CD4-positive, alpha-beta T cell treated with Interleukin-15 for 1 hour (primary cell): ENCODE data around the gene MPP7.

Source experiments
- DNase-seq: peaks from one replicate; pipeline ENCODE4 v3.0.0-alpha.2; 2020

The MPP7 gene

GRCh38 chr10:28304032-28304571 is 1.2 kb upstream of the MPP7 start:
- no peak for DNase-seq

GRCh38 chr10:28302012-28302637 is 739 bp downstream of the MPP7 start:
- no peak for DNase-seq

DNA sequence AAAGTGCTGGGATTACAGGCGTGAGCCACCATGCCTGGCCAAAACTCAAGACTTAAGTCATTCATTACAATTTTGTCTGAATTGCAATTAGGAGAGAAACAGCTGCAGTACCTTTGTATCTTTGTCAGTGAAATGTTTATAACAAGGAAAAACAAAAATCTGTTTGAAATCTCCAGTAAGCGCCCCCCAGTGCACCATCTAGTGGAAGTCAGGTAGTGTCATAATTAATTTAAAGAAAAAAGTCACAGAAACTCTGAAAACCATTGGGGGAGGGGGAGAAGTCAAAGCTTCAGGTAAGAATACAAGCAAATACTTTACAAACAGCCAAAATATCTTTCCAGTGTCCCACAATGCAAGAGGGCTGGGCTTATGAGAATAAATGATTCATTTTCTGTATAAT is 2.8 kb downstream of the MPP7 start:
- no peak for DNase-seq

DNA sequence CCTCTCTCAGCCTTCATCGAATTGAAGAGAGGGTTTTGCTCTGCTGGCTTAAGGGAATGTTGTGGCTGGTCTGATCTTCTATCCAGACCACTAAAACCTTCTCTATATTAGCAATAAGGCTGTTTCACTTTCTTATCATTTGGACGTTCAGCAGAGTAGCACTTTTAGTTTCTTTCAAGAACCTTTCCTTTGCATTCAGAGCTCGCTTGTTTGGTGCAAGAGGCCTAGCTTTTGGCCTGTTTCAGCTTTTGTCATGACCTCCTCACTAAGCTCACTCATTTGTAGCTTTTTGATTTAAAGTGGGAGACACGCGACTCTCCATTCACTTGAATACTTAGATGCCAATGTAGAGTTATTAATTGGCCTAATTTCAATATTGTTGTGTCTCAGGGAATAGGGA is 3.9 kb downstream of the MPP7 start:
- no peak for DNase-seq

DNA sequence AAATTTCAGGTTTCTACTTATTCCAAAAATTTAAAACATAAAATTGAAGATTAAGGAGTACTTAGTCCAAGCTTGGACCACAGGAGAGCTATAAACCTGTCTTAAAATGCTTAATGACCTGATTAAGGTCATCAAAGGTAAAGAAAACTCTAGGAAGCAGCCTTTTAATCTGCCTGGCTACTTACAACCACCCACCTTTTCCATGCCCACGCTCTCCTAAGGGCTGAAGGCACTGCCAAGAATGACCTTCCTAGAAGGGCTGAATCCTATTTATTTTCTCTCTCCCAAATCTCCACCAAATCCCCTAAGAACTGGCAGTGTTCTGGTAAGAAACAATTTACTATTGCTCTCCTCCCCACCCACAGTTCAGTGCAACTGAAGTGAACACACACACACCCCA is 6.8 kb downstream of the MPP7 start:
- DNase-seq, result no peak

DNA sequence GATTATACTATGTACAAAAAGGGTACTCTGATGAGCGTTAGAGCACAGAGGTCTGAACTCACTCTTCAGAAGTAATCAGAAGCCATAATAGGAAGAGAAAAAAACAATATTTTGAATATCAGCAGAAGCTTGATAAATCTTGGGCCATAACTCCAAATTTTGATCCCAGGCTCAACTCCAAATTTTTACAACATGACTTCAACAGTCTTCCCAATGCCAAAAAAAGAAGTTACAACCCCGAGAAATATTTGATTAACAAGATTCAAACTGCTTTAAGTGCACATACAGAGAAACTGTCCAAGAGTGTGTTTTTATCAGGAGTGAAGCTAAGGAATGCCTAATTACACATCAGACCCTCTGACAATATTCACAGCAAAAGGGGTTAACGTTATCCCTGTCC is 7.5 kb downstream of the MPP7 start:
- no peak for DNase-seq

GRCh38 chr10:28294809-28295208 is 8.1 kb downstream of the MPP7 start:
- no peak for DNase-seq

DNA sequence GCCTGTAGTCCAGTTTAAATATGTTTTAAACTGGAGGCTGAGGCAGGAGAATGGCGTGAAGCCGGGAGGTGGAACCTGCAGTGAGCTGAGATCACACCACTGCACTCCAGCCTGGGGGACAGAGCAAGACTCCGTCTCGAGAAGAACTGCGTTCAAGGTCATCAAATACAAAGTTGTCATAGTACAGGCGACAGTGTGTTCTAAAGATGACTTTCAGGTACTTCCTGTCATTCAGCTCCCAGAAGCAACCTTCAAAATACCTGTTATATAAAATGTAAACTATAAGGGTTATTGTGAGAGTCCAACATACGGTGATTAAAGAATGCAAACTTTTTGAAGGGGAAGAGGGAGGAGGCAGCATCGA is 8.7 kb downstream of the MPP7 start:
- DNase-seq, result no peak

- DNase-seq, result no peak
Observed at GRCh38 chr10:28293236-28294168, 9.4 kb downstream of the MPP7 start.

DNA sequence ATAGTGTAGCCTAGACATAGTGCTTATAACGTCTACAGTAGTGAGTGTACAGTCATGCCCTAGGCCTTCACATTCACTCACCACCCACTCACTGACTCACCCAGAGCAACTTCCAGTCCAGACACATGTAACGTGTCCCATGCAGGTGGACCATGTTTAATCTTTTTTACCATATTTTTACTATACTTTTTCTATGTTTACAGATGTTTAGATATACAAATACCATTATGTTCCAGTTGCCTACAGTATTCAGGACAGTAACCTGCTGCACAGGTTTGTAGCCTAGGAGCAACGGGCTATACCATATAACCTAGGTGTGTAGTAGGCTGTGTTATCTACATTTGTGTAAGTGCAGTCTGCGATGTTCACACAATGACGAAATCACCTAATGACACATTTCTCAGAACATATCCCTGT is 11.0 kb downstream of the MPP7 start:
- no peak for DNase-seq

DNA sequence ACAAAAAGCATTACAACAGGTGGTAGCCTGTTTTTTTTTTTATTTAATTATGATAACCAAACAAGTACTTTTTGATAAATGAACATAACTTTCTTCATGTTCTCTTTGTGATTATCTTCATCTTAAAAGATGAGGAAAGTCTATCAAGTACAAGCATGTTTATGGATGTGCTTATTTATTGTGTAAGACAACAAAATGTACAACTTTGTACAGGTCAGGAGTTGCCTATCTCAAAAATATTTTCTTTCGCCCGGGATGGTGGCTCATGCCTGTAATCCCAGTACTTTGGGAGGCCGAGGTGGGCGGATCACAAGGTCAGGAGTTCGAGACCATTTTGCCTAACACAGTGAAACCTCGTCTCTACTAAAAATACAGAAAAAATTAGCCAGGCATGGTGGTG is 17.0 kb downstream of the MPP7 start:
- no peak for DNase-seq

DNA sequence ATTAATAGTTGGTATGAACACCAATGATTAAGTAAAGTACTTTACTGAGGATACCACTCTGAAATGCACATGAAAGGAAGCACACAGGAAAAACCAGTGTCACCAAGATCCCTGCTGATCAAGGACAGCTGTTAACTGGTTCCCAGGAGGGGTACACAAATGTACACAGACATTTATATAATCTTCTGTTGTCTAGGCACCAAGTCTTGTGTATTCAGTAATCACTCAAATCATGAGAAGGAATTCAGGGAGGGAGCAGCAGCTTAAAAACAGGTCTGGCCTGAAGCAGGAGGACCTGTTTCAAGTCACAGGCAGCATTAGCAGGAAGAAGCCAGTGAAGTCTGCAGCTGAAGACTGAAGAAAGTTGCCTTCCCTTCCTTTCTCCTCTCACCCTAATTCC is 18.7 kb downstream of the MPP7 start:
- DNase-seq, result no peak

DNA sequence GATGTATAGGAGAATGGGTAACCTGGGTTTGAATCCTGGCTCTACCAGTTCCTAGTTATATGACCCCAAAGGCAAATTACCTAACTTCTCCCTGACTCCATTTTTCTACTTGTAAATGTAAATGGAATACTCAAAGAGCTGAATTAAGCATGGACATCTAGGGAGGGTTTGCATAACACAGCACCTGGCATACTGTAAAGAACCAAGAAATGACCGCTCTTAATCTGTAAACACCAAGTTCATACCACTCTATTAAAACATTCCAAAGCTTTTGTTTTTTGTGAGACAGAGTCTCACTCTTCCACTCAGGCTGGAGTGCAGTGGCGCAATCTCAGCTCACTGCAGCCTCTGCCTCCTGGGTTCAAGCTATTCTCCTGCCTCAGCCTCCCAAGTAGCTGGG is 19.6 kb downstream of the MPP7 start:
- DNase-seq, result no peak

DNA sequence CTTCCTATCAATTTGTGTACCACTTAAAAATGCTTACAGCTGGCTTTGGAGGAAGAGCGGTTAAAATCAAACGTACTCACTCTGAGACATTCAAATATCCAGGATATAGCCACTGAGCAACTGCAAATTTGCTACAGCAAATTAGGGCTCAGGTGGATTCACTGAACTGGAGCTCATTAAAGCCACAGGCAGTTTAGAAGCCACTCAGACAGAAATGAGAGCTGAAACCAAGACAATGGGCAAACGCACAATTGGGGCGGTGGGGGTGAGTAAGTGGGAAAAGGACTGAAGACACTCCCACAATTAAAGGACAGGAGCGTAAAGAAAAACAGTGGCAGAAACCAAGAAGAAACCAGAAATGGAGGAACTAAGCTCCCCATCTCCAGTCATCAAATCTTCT is 20.5 kb downstream of the MPP7 start:
- DNase-seq, result no peak

- no peak for DNase-seq
Observed at GRCh38 chr10:28281726-28282315, 21.0 kb downstream of the MPP7 start.

- no peak for DNase-seq
Observed at GRCh38 chr10:28280652-28281051, 22.2 kb downstream of the MPP7 start.

DNA sequence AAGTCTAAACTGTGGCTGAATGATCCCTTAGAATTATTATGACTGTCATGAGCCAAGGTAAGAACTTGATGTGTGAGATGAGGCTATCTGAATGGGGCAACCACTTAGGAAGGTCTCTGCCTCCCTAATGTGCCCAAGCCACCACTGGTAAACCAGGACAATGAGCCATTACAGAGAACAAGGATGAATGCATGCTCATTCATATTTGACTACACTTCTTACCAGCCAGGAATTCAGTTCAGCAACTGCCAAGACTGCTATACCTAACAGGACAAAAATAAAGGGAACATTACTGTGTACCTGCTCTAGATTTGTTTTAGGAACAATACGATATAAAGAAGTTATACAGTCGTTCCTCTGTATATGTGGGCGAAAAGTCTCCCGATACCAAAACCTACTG is 23.0 kb downstream of the MPP7 start:
- no peak for DNase-seq

DNA sequence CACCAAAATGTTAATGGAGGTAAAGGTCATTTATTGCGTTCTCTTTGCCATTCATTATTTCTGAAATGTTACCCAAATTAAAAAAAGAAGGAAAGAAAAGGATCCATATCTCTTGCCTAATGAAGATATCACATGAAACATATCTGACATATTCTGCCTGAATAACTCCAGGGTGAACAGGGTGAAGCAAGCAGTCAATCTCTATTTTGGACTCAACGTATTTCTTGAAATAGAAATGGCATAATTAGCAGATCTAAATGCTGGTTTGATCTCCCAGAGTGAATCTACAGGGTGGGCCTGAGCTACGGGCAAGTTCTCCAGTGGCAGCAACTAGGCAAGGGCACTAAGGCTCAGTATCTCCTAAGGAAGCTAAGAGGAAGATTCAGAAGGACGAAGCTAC is 24.0 kb downstream of the MPP7 start:
- DNase-seq, result no peak

- no peak for DNase-seq
Observed at GRCh38 chr10:28276384-28276783, 26.5 kb downstream of the MPP7 start.

- no peak for DNase-seq
Observed at GRCh38 chr10:28274475-28274874, 28.4 kb downstream of the MPP7 start.

DNA sequence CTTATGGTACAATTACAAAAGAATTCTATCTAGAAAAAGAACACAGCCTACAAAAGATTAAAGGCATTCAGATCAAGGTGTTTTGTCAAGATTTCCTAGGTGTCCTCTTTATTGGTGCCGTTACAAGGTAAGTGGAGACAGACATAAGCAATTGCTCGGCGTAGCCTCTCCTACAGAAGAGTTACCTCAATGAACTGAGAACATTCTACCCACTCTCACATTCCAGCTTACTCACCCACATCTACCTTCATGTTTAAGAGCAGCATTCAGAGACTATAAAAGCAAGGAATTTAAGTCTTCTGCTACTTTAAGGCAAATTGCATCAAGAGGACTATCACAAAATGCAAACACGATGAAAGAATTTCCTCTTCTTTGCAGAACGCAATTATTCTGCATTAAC is 29.5 kb downstream of the MPP7 start:
- DNase-seq, result no peak

GRCh38 chr10:28269842-28270456 is 32.9 kb downstream of the MPP7 start:
- DNase-seq, result no peak

DNA sequence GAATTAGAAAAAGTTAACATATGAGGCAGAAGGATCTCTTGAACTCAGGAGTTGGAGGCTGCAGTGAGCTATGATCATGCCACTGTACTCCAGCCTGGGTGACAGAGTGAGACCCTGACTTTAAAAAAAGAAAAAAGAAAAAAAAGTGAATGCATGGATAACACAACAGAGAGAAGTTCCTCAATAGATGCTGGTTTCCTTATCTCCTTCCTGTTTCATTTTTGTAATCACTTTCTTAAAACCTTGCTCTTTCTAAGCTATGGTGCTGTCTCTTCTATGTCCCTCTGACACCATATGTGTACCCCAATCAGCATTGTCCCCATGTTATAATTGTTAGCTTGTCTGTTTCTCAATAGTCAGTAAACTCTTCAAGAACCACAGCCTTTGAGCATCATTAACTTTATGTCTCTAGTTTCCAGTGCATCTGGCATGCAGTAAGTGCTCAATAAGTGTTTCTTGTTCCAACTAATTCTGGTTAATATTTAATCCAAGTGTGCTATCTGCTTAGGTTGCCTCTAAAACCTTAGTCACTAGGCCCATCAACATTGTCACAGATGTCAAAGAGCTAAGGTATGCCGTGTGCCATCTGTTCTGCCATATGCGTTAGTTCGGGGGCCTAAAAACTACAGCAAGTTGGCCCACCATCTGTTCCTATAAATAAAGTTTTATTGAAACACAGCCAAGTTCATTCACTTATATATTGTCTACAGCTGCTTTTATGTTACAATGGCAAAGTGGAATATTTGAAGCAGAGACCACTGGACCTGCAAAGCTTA is 36.2 kb downstream of the MPP7 start:
- DNase-seq, result no peak
